ENCODE data around the gene ENPEP. TPM values are rescaled to one million over a fixed set of nuclear protein-coding genes. Genes with fewer than 3 reads are reported as not detected.

The ENPEP gene
- total and polyA plus RNA-seq, 2 of the 13 experiments (the other 11 are each of a cell fraction or from before 2014, with no cell fraction given) = not detected

GRCh38 chr4:110527156-110527555, 51.2 kb downstream of the ENPEP start:
- in situ Hi-C loops (cut with HindIII; ENCODE audit: extremely low pct_ligation_motif_present, low pct_unique_long_range_greater_than_20kb) = no loop called here
- no peak for ATAC-seq
- WGBS (ENCODE audit: low lambda C conversion rate) = 2% methylated on average over 4 of the region's 4 CpGs

GRCh38 chr4:110532901-110533589, 57.1 kb downstream of the ENPEP start:
- H3K4me1 ChIP-seq (ENCODE audit: insufficient read depth, low read length) = peaks cover 10% of the 10 kb centered on the region; the same call in 1 of the 2 replicates
- H3K27me3 ChIP-seq (ENCODE audit: control insufficient read depth in 1 of 2, insufficient read depth in 2 of 2, low read length in 2 of 2) = no peaks in the 10 kb centered on the region
- H4K20me1 ChIP-seq (ENCODE audit: insufficient read depth, low read length) = no peaks in the 10 kb centered on the region
- CTCF ChIA-PET (ENCODE audit: low intra/inter-chr PET ratio, low total read pairs) = no interaction called here
- 8% methylated on average over 4 of the region's 4 CpGs for WGBS (ENCODE audit: low lambda C conversion rate)
- no peaks in the 10 kb centered on the region for H3K36me3 ChIP-seq (replicated peaks in 1 of 2; ENCODE audit: control insufficient read depth in 1 of 2, insufficient read depth in 2 of 2, low read length in 2 of 2)
- POLR2A ChIA-PET = no interaction called here
- BruUV-seq (replicated peaks) = no TSS peak
- no peak for FAIRE-seq
- H2AFZ ChIP-seq (ENCODE audit: low read length) = no peak overlapping the region
- no peaks in the 10 kb centered on the region for H3K9me3 ChIP-seq (ENCODE audit: low read length)
- H3K27ac ChIP-seq (ENCODE audit: extremely low read length, insufficient read depth, low read length) = no peak overlapping the region
- H3K79me2 ChIP-seq (ENCODE audit: insufficient read depth, low read length) = no peaks in the 10 kb centered on the region
- in situ Hi-C loops (cut with HindIII; ENCODE audit: extremely low pct_ligation_motif_present, low pct_unique_long_range_greater_than_20kb) (no loop called here), intact Hi-C loops (cut with micrococcal nuclease; ENCODE audit: unreplicated experiment) (no loop called here)
- ATAC-seq = no peak
- no peak for DNase-seq (ENCODE audit: low spot score)
- no peak overlapping the region for H3K4me2 ChIP-seq (ENCODE audit: low read depth, low read length)
- H3K9ac ChIP-seq (ENCODE audit: insufficient read depth, low read depth, low read length) = no peak overlapping the region
- H3K4me3 ChIP-seq (replicated peaks in 1 of 3; ENCODE audit: insufficient read depth in 1 of 3, low read depth in 2 of 3, low read length in 3 of 3) = no peak overlapping the region
- TF ChIP-seq NR1H2 (CRISPR knock-in tag; IDR thresholded peaks at IDR 0.05; ENCODE audit: borderline replicate concordance, low read depth) = no peak
- TF ChIP-seq, protein P1, sequence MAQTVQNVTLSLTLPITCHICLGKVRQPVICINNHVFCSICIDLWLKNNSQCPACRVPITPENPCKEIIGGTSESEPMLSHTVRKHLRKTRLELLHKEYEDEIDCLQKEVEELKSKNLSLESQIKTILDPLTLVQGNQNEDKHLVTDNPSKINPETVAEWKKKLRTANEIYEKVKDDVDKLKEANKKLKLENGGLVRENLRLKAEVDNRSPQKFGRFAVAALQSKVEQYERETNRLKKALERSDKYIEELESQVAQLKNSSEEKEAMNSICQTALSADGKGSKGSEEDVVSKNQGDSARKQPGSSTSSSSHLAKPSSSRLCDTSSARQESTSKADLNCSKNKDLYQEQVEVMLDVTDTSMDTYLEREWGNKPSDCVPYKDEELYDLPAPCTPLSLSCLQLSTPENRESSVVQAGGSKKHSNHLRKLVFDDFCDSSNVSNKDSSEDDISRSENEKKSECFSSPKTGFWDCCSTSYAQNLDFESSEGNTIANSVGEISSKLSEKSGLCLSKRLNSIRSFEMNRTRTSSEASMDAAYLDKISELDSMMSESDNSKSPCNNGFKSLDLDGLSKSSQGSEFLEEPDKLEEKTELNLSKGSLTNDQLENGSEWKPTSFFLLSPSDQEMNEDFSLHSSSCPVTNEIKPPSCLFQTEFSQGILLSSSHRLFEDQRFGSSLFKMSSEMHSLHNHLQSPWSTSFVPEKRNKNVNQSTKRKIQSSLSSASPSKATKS (CRISPR knock-in tag; IDR thresholded peaks at IDR 0.05) = no peak
- no peak for TF ChIP-seq NCOA1 (CRISPR knock-in tag; IDR thresholded peaks at IDR 0.05)

More at GRCh38 chr4:110527156-110527555, 51.2 kb downstream of the ENPEP start:
- H3K9me3 ChIP-seq (ENCODE audit: low read length) = no peaks in the 10 kb centered on the region
- no peaks in the 10 kb centered on the region for H3K79me2 ChIP-seq (ENCODE audit: insufficient read depth, low read length)
- H3K36me3 ChIP-seq (replicated peaks in 1 of 2; ENCODE audit: control insufficient read depth in 1 of 2, insufficient read depth in 2 of 2, low read length in 2 of 2) = no peaks in the 10 kb centered on the region
- H3K9ac ChIP-seq (ENCODE audit: insufficient read depth, low read depth, low read length) = no peak overlapping the region
- no peak overlapping the region for H2AFZ ChIP-seq (ENCODE audit: low read length)
- no peaks in the 10 kb centered on the region for H3K4me1 ChIP-seq (ENCODE audit: insufficient read depth, low read length)
- POLR2A ChIA-PET = no interaction called here
- no peak overlapping the region for H3K4me2 ChIP-seq (ENCODE audit: low read depth, low read length)
- CTCF ChIA-PET (ENCODE audit: low intra/inter-chr PET ratio, low total read pairs) = no interaction called here
- no peaks in the 10 kb centered on the region; a peak in 1 of 5 replicates for H3K27me3 ChIP-seq (ENCODE audit: control insufficient read depth in 1 of 2, insufficient read depth in 2 of 2, low read length in 2 of 2)
- H4K20me1 ChIP-seq (ENCODE audit: insufficient read depth, low read length) = no peaks in the 10 kb centered on the region
- DNase-seq (ENCODE audit: low spot score) = no peak
- no peak overlapping the region for H3K27ac ChIP-seq (ENCODE audit: extremely low read length, insufficient read depth, low read length)
- TF ChIP-seq ZNF773 (CRISPR knock-in tag; IDR thresholded peaks at IDR 0.05; ENCODE audit: borderline replicate concordance) = no peak
- TF ChIP-seq KDM3A (CRISPR knock-in tag; IDR thresholded peaks at IDR 0.05; ENCODE audit: low read depth) = no peak
- TF ChIP-seq MAFG (CRISPR knock-in tag; IDR thresholded peaks at IDR 0.05) = no peak
- no peak for TF ChIP-seq SIX4 (CRISPR knock-in tag; IDR thresholded peaks at IDR 0.05)
- TF ChIP-seq, protein P2, sequence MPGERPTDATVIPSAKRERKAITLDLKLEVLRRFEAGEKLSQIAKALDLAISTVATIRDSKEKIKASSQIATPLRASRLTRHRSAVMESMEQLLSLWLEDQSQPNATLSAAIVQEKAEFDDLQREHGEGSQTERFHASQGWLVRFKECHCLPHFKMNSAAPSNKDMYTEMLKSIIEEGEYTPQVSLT (CRISPR knock-in tag; IDR thresholded peaks at IDR 0.05; ENCODE audit: borderline replicate concordance, low read depth) = no peak
- no peak for TF ChIP-seq MXD4 (CRISPR knock-in tag; IDR thresholded peaks at IDR 0.05)
- no peak for TF ChIP-seq ZBTB42 (CRISPR knock-in tag; IDR thresholded peaks at IDR 0.05)
- TF ChIP-seq, protein P3, sequence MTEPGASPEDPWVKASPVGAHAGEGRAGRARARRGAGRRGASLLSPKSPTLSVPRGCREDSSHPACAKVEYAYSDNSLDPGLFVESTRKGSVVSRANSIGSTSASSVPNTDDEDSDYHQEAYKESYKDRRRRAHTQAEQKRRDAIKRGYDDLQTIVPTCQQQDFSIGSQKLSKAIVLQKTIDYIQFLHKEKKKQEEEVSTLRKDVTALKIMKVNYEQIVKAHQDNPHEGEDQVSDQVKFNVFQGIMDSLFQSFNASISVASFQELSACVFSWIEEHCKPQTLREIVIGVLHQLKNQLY (CRISPR knock-in tag; IDR thresholded peaks at IDR 0.05) = no peak
- no peak overlapping the region for H3K4me3 ChIP-seq (replicated peaks in 1 of 3; ENCODE audit: insufficient read depth in 1 of 3, low read depth in 2 of 3, low read length in 3 of 3)
- intact Hi-C loops (cut with micrococcal nuclease; ENCODE audit: unreplicated experiment) = no loop called here
- FAIRE-seq = no peak
- no TSS peak for BruUV-seq (replicated peaks)

All from HepG2 (cell line).